Mononuclear cell (primary cell): ENCODE data around the gene TULP1. TPM values are rescaled to one million over a fixed set of nuclear protein-coding genes. Genes with fewer than 3 reads are reported as not detected.

Experiments used
- H3K27me3 ChIP-seq: 2 replicates; pipeline ENCODE4 v1.6.0; 2011; ENCODE audit warnings: low read length, control low read depth; ENCODE audit not compliant: insufficient read depth
- H3K4me1 ChIP-seq: 2 replicates; pipeline ENCODE4 v1.5.1; 2011; ENCODE audit warnings: mild to moderate bottlenecking, low read length, control low read depth; ENCODE audit not compliant: insufficient read depth
- H3K4me3 ChIP-seq: 2 replicates; pipeline ENCODE4 v1.5.1; 2011; ENCODE audit warnings: mild to moderate bottlenecking, low read length, moderate library complexity
- H3K9me3 ChIP-seq: 2 replicates; pipeline ENCODE4 v1.5.1; 2011; ENCODE audit warnings: low read depth, mild to moderate bottlenecking, control low read depth, low read length
- total RNA-seq: library from RNA; depleted of rRNA; stranded (reverse); fragments of >200 nt; gene quantifications from one replicate; pipeline ENCODE4 v1.2.3, GENCODE V29; 2012

The TULP1 gene
- total RNA-seq, 1 donor = not detected

GRCh38 chr6:35496036-35496840 lies 16.5 kb downstream of the TULP1 start:
- Histone ChIP-seq H3K4me3 (no peak overlapping the region), H3K4me1 (peaks cover 19% of the 10 kb centered on the region), H3K9me3 (no peaks in the 10 kb centered on the region), H3K27me3 (peaks cover 31% of the 10 kb centered on the region)

- H3K27me3 ChIP-seq = peaks cover 30% of the 10 kb centered on the region
- H3K4me3 ChIP-seq = no peak overlapping the region
These were observed 17.2 kb downstream of the TULP1 start for GRCh38 chr6:35495258-35496035.

GRCh38 chr6:35494161-35494563 lies 18.5 kb downstream of the TULP1 start:
- peaks cover 17% of the 10 kb centered on the region for H3K27me3 ChIP-seq
- no peak overlapping the region for H3K4me3 ChIP-seq
- H3K4me1 ChIP-seq = peaks cover 19% of the 10 kb centered on the region
- H3K9me3 ChIP-seq = no peaks in the 10 kb centered on the region

More at GRCh38 chr6:35495258-35496035, 17.2 kb downstream of the TULP1 start:
- Histone ChIP-seq H3K9me3 (no peaks in the 10 kb centered on the region), H3K4me1 (peaks cover 19% of the 10 kb centered on the region)

GRCh38 chr6:35493307-35493983 lies 19.3 kb downstream of the TULP1 start:
- Histone ChIP-seq H3K4me1 (peaks cover 18% of the 10 kb centered on the region), H3K9me3 (no peaks in the 10 kb centered on the region), H3K27me3 (peaks cover 10% of the 10 kb centered on the region), H3K4me3 (no peak overlapping the region)

- H3K4me1 ChIP-seq = peaks cover 18% of the 10 kb centered on the region
- peaks cover 5% of the 10 kb centered on the region for H3K27me3 ChIP-seq
- H3K9me3 ChIP-seq = no peaks in the 10 kb centered on the region
- H3K4me3 ChIP-seq = no peak overlapping the region
These were observed 19.8 kb downstream of the TULP1 start for GRCh38 chr6:35492974-35493284.

GRCh38 chr6:35492258-35492973 lies 20.3 kb downstream of the TULP1 start:
- no peak overlapping the region for H3K4me3 ChIP-seq
- H3K9me3 ChIP-seq = no peaks in the 10 kb centered on the region
- peaks cover 5% of the 10 kb centered on the region for H3K27me3 ChIP-seq
- peaks cover 17% of the 10 kb centered on the region for H3K4me1 ChIP-seq

GRCh38 chr6:35491558-35492257 lies 21.0 kb downstream of the TULP1 start:
- Histone ChIP-seq H3K4me3 (no peak overlapping the region), H3K27me3 (peaks cover 5% of the 10 kb centered on the region), H3K9me3 (no peaks in the 10 kb centered on the region), H3K4me1 (peaks cover 16% of the 10 kb centered on the region)

- Histone ChIP-seq H3K4me1 (peaks cover 16% of the 10 kb centered on the region), H3K9me3 (no peaks in the 10 kb centered on the region), H3K27me3 (peaks cover 3% of the 10 kb centered on the region), H3K4me3 (no peak overlapping the region)
These were observed 21.7 kb downstream of the TULP1 start for GRCh38 chr6:35490821-35491557.

GRCh38 chr6:35489995-35490791 lies 22.5 kb downstream of the TULP1 start:
- H3K4me3 ChIP-seq = no peak overlapping the region
- H3K27me3 ChIP-seq = no peaks in the 10 kb centered on the region
- H3K9me3 ChIP-seq = no peaks in the 10 kb centered on the region
- peaks cover 16% of the 10 kb centered on the region for H3K4me1 ChIP-seq

- Histone ChIP-seq H3K9me3 (no peaks in the 10 kb centered on the region), H3K4me3 (no peak overlapping the region), H3K4me1 (peaks cover 11% of the 10 kb centered on the region), H3K27me3 (no peaks in the 10 kb centered on the region)
These were observed 23.6 kb downstream of the TULP1 start for GRCh38 chr6:35489066-35489465.

GRCh38 chr6:35488517-35488862 lies 24.2 kb downstream of the TULP1 start:
- Histone ChIP-seq H3K4me3 (no peak overlapping the region), H3K9me3 (no peaks in the 10 kb centered on the region), H3K4me1 (peaks cover 9% of the 10 kb centered on the region), H3K27me3 (no peaks in the 10 kb centered on the region)

GRCh38 chr6:35487658-35488516 lies 24.8 kb downstream of the TULP1 start:
- Histone ChIP-seq H3K4me3 (no peak overlapping the region), H3K27me3 (no peaks in the 10 kb centered on the region)

More at GRCh38 chr6:35487658-35488516, 24.8 kb downstream of the TULP1 start:
- no peaks in the 10 kb centered on the region for H3K9me3 ChIP-seq
- peaks cover 9% of the 10 kb centered on the region for H3K4me1 ChIP-seq
